Activated naive CD4-positive, alpha-beta T cell treated with anti-CD3 and anti-CD28 coated beads, Interleukin-2, amount 50 U/mL, for 24 hours (primary cell): ENCODE data around the gene ELL.

Experiments used
- H3K27ac Mint-ChIP-seq: one replicate; pipeline ENCODE4 v1.8.0; 2021; ENCODE audit warnings: mild to moderate bottlenecking, mixed read lengths
- H3K27me3 Mint-ChIP-seq: one replicate; pipeline ENCODE4 v1.8.0; 2021; ENCODE audit warnings: mixed read lengths
- H3K36me3 Mint-ChIP-seq: one replicate; pipeline ENCODE4 v1.8.0; 2021; ENCODE audit warnings: mixed read lengths
- H3K4me1 Mint-ChIP-seq: one replicate; pipeline ENCODE4 v1.8.0; 2021; ENCODE audit warnings: mixed read lengths
- H3K4me3 Mint-ChIP-seq: one replicate; pipeline ENCODE4 v1.8.0; 2021; ENCODE audit warnings: mild to moderate bottlenecking, mixed read lengths
- H3K9me3 Mint-ChIP-seq: one replicate; pipeline ENCODE4 v1.8.0; 2021; ENCODE audit warnings: mixed read lengths

The ELL gene

DNA sequence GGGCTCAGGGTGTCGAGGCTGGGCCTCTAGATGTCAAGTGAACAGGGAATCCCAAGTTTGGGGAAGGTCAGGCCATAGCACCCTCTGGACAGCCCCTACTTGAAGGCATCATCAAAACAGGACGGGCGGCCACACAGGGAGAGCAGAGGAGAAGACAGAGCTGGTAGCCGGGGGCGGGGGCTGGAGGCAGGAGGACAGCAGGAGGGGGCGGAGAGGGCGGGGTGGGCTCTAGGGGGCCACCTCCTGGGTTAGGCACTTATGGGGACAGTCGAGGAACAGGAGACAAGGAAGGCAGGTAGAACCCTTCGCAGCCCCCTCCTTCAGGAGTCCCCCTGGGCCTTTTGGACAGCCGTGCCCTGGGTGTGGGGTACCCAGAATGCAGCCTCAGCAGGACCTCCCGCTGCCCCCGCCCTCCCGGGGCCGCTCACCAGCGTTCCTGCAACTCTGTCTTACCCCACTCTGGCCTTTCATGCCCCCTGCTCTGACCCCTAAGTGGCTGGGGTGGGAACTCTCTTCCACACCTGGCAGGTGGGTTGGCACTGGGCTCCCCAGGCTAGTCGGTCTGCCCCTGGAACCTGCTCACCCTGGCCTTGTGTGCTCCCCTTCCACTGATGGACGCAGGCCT is 96.9 kb downstream of the ELL start:
- no peaks in the 10 kb centered on the region for H3K36me3 Mint-ChIP-seq
- H3K27me3 Mint-ChIP-seq, result no peaks in the 10 kb centered on the region
- peaks cover 39% of the 10 kb centered on the region for H3K4me1 Mint-ChIP-seq
- no peaks in the 10 kb centered on the region for H3K9me3 Mint-ChIP-seq
- no peak overlapping the region for H3K27ac Mint-ChIP-seq
- no peak overlapping the region for H3K4me3 Mint-ChIP-seq

DNA sequence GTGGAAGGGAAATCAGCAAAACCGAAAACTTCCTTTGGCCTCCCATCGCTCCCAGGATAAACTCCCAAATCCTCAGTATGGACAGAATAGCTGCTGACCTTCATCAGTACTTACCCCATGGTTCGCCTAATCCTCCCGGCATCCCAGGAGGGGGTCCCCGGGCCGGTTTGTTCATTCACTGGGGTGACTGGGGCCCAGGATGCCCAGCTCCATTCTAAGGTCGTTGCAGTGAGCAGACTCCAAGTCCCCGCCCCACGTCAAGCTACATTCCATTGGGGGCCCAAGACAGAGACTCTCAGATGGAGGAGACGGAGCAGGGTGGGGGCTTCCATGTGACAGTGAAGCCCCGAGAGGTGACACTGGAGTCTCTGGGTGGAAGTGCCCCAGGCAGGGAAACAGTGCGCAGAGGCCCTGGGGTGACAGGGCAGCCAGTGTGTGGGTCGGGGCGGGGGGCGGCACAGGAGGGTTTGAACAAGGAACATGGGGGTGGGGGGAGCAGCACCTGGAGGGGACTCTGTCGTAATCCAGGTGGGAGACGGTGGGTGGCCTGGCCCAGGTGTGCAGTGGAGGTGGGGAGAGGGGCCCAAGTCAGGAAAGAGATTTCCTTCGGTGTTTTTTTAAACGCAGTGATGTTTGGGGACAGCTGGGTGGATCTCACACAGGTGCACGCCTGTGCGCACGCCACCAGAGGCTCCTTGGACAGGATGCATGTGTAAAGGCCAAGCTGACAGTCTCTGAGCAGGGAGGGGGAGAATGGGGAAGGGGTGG is 97.6 kb downstream of the ELL start:
- Mint-ChIP-seq H3K9me3 (no peaks in the 10 kb centered on the region), H3K4me3 (no peak overlapping the region), H3K4me1 (peaks cover 40% of the 10 kb centered on the region), H3K27ac (no peak overlapping the region), H3K27me3 (no peaks in the 10 kb centered on the region), H3K36me3 (no peaks in the 10 kb centered on the region)

DNA sequence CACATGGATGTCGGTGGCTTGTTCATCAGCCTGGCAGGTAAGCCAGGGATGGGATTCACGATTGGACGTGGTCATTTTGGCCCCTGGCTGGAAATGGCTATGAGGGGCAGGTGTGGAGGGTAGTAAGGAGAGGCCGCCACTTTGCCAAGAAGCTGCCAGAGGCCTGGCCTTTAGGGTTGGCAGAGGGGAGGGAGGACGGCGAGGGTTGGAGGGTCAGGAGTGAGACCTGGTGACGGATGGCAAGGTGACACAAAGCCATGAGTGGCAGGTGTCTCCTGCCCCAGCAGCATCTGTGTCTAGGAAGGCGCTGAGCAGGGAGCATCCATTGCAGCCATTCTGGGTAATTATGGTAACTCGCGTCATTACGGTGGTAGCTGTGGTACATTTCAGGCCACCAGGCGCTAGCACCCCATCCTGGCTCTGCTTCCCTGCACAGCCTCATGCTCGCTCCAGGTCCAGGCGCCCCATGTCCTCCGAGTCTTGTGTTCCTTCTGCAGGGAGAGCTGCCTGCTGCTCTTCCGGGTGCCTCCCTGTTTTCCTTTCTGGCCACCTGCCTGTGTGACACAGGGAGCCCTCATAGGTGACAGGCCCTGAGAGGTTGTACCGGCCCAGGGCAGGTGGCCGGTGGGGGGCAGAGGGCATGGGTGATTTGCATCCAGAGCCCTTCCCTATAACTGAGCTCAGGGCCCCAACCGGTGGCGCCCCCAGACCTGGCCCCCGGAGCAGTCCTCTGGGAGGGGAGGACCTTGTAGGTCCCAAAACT is 98.4 kb downstream of the ELL start:
- H3K4me3 Mint-ChIP-seq, result no peak overlapping the region
- peaks cover 45% of the 10 kb centered on the region for H3K4me1 Mint-ChIP-seq
- no peaks in the 10 kb centered on the region for H3K36me3 Mint-ChIP-seq
- H3K27me3 Mint-ChIP-seq, result no peaks in the 10 kb centered on the region
- H3K9me3 Mint-ChIP-seq, result no peaks in the 10 kb centered on the region
- H3K27ac Mint-ChIP-seq, result no peak overlapping the region

DNA sequence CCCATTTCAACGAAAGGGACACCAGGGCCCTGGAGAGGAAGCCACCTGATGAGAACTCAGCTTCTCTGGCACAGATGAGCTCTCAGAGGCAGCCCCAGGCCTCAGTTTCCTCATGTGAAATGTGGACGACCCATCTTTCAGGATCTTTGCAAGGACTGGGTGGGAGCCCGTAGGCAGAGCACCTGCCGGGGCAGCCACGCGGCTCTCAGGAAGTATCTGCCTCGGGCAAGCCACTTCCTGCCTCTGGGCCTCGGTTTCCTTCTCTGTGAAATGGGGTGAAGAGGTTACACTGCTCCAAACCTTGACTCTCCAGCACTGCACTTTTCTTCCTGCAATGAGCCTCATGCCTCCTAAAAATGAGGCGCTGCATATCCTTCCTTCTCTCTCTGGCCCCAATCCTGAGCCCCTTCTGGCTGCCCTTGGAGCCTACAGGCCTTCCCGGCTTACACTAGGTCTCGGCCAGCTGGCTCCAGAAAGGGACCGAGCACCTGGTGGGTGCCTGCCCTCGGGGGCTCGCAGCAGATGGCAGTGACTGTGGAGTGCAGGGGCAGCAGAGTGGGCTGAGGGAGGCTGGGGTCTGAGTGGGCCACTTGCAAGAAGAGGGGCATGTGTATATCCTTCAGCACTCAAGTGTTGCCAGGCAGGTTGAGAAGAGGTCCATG is 99.2 kb downstream of the ELL start:
- H3K27ac Mint-ChIP-seq, result no peak overlapping the region
- H3K4me1 Mint-ChIP-seq, result peaks cover 52% of the 10 kb centered on the region
- H3K27me3 Mint-ChIP-seq, result peaks cover 2% of the 10 kb centered on the region
- H3K9me3 Mint-ChIP-seq, result no peaks in the 10 kb centered on the region
- H3K4me3 Mint-ChIP-seq, result no peak overlapping the region
- no peaks in the 10 kb centered on the region for H3K36me3 Mint-ChIP-seq

DNA sequence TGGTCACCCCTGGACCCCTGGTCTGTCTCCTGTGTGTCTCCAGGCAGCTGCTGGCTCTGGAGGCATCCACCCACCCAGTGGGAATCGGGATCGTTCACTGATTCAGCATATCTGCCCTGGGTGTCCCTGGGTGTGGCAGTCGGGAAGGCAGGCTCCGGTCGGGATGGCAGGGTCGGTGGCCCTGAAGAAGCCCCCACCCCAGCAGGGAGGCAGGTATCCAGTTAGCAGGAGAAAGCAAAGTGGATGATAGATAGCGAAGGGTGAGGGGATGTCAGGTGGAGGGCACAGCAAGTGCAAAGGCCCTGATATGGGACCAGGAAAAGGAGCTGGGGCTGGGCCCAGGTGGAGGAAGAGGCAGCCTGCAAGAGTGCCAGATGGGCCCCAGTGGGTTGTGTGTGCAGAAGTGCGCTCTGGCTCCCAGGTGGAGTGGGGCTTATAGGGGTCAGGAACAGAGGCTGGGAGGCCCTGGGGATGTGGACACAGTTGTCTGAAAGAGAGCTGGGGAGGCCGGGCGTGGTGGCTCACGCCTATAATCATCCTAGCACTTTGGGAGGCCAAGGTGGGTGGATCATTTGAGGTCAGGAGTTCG is 100.4 kb downstream of the ELL start:
- Mint-ChIP-seq H3K27ac (peak overlapping the region; percentile 55), H3K4me1 (peaks cover 59% of the 10 kb centered on the region), H3K27me3 (peaks cover 6% of the 10 kb centered on the region), H3K4me3 (peak overlapping the region; percentile 94), H3K9me3 (no peaks in the 10 kb centered on the region), H3K36me3 (no peaks in the 10 kb centered on the region)

DNA sequence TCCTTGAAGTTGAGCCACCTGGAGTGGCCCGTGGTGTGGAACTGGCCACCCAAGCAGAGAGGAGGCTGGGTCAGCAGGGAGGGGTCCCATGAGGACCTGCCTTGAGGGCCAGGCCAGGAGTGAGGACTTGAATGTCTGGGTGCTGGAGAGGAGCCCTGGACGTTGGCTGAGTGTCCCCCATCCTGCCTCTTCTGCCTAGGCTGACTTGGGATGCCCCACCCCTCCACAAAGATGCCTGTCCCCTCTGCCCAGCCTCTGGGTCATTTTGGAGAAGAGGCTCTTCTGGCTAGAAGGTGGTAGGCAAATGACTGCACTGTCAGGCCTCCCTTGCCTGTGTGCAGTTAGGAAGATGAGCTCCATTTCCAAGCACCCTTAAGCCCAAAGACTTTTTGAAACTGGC is 100.9 kb downstream of the ELL start:
- peaks cover 9% of the 10 kb centered on the region for H3K27me3 Mint-ChIP-seq
- H3K4me3 Mint-ChIP-seq, result peak overlapping the region; percentile 94
- no peaks in the 10 kb centered on the region for H3K9me3 Mint-ChIP-seq
- peaks cover 61% of the 10 kb centered on the region for H3K4me1 Mint-ChIP-seq
- H3K27ac Mint-ChIP-seq, result no peak overlapping the region
- H3K36me3 Mint-ChIP-seq, result no peaks in the 10 kb centered on the region

DNA sequence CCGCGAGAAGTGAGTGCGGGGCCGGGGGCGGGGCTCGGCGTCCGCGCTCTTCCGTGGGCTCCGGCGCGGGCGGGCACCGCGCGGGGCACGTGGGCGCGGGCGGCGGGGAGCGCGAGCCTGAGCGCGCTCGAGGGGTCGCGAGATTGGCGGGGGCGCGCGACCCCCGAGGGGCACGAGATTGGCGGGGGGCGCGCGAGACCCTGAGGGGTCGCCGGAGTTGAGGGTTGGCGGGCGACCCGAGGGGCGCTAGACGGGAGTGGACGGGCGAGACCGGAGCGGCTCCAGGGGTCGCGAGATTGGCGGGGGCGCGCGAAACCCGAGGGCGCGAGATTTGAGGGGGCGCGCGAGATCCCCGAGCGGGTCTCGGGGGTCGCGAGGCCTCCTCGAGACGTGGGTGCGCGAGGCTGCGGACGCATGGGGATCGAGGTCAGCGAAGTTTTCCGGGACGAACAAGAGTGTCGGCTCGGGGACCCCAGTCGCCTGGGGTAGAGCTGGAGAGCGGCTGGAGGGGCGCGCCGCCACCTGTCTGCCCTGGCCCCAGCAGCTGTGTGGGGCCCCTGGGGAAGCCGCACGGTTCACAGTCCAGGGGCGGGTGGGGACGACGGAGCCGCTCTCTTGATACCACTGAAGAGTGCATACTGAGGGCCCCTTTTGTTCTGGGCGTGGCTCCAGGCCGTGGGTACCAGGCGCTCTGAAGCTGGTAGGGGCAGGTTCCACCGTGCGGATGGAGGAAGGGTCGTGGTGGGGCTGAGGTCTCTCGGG is 102.0 kb downstream of the ELL start:
- Mint-ChIP-seq H3K27me3 (peaks cover 11% of the 10 kb centered on the region), H3K4me3 (peak overlapping the region; percentile 94), H3K36me3 (no peaks in the 10 kb centered on the region), H3K4me1 (peaks cover 61% of the 10 kb centered on the region), H3K9me3 (no peaks in the 10 kb centered on the region), H3K27ac (no peak overlapping the region)

DNA sequence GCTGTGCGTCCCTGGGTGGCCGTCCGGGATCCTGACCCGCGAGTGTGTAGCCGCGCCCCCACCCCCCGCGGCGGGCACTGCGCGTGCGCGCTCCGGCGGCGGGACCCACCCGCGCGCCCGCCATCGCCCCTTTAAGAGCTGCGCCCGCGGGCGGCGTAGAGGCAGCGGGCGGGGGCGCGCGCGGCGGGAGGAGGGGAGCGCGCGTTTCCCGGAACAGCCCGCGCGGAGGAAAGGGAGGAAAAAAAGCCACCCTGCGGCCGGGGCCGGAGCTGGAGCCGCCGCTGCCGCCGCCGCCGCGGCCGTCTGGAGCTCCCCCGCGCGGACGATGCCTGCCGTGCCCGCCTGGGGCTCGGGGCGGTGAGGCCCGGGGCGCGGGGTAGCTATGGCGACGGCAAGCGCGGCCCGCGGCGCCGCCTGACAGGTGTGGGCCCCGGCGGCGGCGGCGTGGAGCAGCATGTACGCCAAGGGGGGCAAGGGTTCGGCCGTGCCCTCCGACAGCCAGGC is 102.6 kb downstream of the ELL start, which contains the start of gene SSBP4:
Gene SSBP4, plus strand, starts transcription at position 204 of the 504 bp plus-strand sequence. Its CDS starts 251 bp downstream, at position 455.
- Mint-ChIP-seq H3K4me3 (peak within 1 kb of the TSS; percentile 94), H3K27me3 (peaks cover 12% of the 10 kb centered on the region), H3K4me1 (peaks cover 66% of the 10 kb centered on the region), H3K36me3 (no peaks in the 10 kb centered on the region), H3K9me3 (no peaks in the 10 kb centered on the region), H3K27ac (peak within 1 kb of the TSS; percentile 79)

DNA sequence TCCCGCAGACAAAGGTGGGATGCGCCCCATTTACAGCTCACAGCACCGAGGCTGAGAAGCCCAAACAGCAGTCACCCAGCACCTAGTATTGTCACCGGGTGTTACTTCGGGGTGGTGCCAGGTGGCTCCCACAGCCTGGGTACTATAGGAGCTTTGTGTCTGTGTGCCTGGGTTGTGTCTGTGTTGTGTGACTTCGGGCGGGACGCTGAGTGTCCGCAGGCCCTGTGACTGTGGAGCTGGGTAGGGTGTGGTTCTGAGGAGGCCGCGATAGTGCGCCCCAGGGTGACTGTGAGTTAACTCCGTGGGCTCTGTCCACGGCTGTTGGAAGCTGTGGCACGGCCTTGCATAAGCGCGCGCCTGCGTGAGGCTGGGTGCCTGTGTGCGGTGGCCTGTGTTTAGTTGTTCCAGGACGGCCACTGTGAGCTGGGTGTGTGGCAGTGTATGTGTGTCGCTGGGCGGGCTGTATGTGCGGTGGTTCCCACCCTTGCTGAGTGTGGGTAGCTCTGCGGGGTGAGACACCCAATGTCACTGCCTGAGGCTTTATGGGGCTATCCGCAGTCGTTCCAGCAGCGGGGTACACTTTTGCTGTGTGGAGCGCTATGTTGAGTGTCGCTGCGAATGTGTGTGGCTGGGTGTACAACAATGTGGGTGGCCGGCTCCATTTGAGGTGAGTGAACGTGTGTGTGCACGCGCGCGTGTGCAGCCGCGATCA is 103.2 kb downstream of the ELL start:
- no peaks in the 10 kb centered on the region for H3K9me3 Mint-ChIP-seq
- no peaks in the 10 kb centered on the region for H3K36me3 Mint-ChIP-seq
- H3K4me1 Mint-ChIP-seq, result peaks cover 70% of the 10 kb centered on the region

DNA sequence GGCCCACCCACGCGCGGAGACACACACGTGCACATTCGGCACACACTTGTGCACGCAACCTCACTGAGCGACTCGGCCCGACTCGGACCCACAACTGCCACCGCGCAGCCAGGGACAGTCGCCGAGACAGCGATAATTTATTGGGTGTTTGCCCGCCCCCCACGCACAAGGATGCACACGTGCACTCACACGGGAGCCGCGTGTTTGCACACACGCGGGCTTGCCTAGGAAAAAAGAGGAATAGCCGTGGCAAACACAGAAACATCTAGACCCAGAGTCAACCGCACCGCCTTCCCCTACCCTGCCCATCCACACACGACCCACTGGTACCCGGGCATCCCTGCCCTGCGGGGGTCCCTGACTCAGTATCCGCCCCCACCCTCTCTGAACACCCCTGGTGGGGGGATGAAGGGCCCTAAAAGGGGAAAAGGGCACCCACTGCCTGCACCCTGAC is 103.8 kb downstream of the ELL start:
- peak overlapping the region; percentile 55 for H3K27ac Mint-ChIP-seq
- peaks cover 66% of the 10 kb centered on the region for H3K4me1 Mint-ChIP-seq
- H3K4me3 Mint-ChIP-seq, result peak overlapping the region; percentile 86
- peaks cover 12% of the 10 kb centered on the region for H3K27me3 Mint-ChIP-seq
- no peaks in the 10 kb centered on the region for H3K36me3 Mint-ChIP-seq
- H3K9me3 Mint-ChIP-seq, result no peaks in the 10 kb centered on the region

More for the DNA sequence above, 103.2 kb downstream of the ELL start:
- peak overlapping the region; percentile 79 for H3K27ac Mint-ChIP-seq
- H3K27me3 Mint-ChIP-seq, result peaks cover 12% of the 10 kb centered on the region
- H3K4me3 Mint-ChIP-seq, result peak overlapping the region; percentile 86

DNA sequence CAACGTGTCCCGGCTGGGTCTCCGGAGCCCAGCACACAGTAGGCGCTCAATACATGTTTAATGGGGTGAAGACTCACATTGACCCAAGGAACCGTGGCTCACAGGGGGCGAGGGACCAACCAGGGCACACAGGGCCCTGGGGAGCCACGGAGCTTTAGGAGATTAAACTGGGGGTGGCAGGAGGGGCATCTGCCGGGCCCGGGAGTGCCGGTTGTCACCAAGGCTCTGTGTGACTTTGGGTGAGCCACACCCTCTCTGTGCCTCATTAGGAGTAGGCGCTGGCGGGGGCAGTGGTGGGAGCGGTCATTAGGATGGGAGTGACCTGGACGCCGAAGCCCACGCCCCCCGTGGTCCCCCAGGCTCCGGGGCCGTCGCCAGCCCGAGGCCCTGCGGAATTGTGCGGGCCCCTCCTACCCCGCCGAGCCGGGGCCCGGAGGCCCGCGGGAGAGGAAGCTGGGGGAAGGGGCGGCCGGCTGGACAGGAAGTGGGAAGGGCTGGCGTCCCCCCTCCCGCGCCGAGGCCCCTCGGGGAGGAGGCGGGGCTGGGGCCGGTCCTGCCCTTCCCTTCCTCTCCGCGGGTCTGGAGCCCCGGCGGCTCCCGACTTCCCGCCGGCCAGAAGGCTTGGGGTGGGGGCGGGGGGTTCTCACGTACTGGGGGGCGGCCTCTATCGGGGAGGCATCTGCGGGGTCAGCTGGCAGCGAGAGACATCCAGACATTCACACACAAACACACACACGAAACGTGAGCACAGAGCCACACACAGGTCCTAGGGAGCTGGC is 104.4 kb downstream of the ELL start:
- Mint-ChIP-seq H3K27me3 (peaks cover 14% of the 10 kb centered on the region), H3K4me3 (peak overlapping the region; percentile 86), H3K36me3 (no peaks in the 10 kb centered on the region), H3K9me3 (no peaks in the 10 kb centered on the region), H3K27ac (peak overlapping the region; percentile 23), H3K4me1 (peaks cover 60% of the 10 kb centered on the region)

DNA sequence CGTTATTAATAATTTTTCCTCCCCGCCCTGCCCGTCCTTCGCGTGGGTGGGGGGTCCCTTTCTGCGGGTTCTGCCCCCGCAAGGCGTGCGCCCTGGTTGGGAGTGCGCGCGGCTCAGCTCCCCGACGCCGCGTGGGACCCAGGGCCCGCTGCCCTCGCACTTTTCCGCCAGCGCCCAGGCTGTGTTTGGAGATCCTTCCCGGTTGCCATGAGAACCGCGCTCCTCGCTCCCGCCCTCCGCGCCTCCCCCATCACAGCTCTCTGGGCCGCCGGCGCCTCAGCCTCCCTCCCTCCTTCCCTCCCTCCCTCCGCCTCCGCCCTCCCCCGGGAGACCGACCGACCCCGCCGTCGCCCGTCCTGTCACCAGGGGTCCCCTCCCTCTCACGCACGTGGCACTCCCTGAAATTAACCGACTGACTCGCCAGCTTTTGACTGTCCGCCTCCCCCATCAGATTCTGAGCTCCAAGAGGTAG is 105.1 kb downstream of the ELL start:
- Mint-ChIP-seq H3K9me3 (no peaks in the 10 kb centered on the region), H3K27ac (peak overlapping the region; percentile 23), H3K36me3 (no peaks in the 10 kb centered on the region), H3K27me3 (peaks cover 14% of the 10 kb centered on the region), H3K4me3 (peak overlapping the region; percentile 78), H3K4me1 (peaks cover 55% of the 10 kb centered on the region)

DNA sequence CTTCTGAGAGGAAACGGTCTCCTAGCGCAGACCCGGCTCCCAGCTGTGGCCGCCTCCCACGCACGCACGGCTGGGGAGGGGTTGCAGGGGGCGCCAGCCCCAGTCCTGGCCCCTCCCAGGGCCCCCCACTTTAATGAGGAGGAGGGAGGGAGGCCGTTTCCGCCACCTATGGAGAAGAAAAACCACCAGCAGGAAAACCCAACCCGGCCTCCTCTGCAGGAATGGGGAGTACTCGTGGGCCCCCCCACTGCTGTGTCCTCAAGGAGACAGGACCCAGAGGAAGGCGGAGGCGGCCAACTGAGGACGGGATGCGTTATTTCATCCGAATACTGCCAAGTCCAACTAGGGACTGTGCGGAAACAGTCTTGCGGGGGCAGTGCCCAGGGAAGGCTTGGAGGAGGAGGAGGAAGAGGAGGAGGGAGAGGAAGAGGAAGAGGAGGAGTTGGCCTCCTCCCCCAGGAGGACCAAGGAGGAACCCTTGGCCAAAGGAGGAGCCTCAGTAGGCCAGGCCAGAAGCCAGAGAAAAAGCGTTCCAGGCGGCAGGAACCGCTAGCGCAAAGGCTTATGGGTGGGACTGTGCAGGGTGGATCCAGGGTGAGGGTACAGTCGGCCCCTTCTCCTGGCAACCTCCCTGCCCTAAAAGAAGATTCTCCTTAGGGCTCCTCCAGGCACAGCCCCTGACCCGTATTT is 106.5 kb downstream of the ELL start:
- Mint-ChIP-seq H3K27ac (no peak overlapping the region), H3K36me3 (no peaks in the 10 kb centered on the region), H3K4me3 (peak overlapping the region; percentile 55), H3K27me3 (peaks cover 15% of the 10 kb centered on the region), H3K9me3 (no peaks in the 10 kb centered on the region), H3K4me1 (peaks cover 40% of the 10 kb centered on the region)
